ENCODE data around the gene AP1S3.

Gene AP1S3

DNA sequence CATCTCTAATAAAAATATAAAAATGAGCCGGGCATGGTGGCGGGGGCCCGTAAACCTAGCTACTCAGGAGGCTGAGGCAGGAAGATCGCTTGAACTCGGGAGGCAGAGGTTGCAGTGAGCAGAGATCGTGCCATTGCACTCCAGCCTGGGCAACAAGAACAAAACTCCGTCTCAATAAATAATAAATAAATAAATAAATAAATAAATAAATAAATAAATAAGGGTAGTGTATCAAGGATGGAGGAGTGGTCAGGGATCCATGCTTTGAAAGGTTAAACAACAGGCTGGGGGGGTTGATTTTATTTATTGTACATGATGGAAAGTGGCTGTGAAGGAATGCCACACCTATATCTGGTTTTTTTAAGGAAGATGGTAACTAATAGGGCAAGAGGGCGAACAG is 63.2 kb downstream of the AP1S3 start:
- POLR2A ChIA-PET = no interaction called here
- CTCF ChIA-PET = interaction anchor here (0.9 kb wide), 1 partner anchor 196 kb away, joined by 3 read pairs; no protein-coding TSS in a partner anchor
- no peak overlapping the region for H3K27ac ChIP-seq (ENCODE audit: extremely low read depth, low read depth, low read length)
- H3K9me3 ChIP-seq (ENCODE audit: control insufficient read depth, insufficient read depth, low read depth, low read length) = no peaks in the 10 kb centered on the region
- H3K4me3 ChIP-seq (ENCODE audit: low read depth, low read length) = no peak overlapping the region
- H3K36me3 ChIP-seq (ENCODE audit: control insufficient read depth in 2 of 2, insufficient read depth in 1 of 2, low read length in 2 of 2) = peaks cover 0 to 35% of the 10 kb centered on the region in 2 experiments; a peak in 2 of 3 replicates
- no peaks in the 10 kb centered on the region for H3K4me1 ChIP-seq (ENCODE audit: control insufficient read depth, insufficient read depth, low read length)
- TF ChIP-seq ZNF433 (tag by site-specific recombination; IDR thresholded peaks at IDR 0.05; ENCODE audit: low read depth) (peak; percentile 59; the same call in 1 of the 2 replicates), ZNF707 (tag by site-specific recombination; IDR thresholded peaks at IDR 0.05) (no peak), ZNF48 (tag by site-specific recombination; IDR thresholded peaks at IDR 0.05) (no peak), KLF8 (tag by site-specific recombination; IDR thresholded peaks at IDR 0.05) (no peak), ZNF561 (tag by site-specific recombination; IDR thresholded peaks at IDR 0.05; ENCODE audit: borderline replicate concordance) (no peak), ZNF2 (tag by site-specific recombination; IDR thresholded peaks at IDR 0.05) (no peak), ZNF140 (tag by site-specific recombination; IDR thresholded peaks at IDR 0.05) (peak; percentile 65), ZNF654 (tag by site-specific recombination; IDR thresholded peaks at IDR 0.05; ENCODE audit: low read depth) (peak; percentile 34), ZNF776 (tag by site-specific recombination; IDR thresholded peaks at IDR 0.05; ENCODE audit: borderline replicate concordance) (no peak), ZSCAN16 (tag by site-specific recombination; IDR thresholded peaks at IDR 0.05) (no peak), ZNF426 (tag by site-specific recombination; IDR thresholded peaks at IDR 0.05) (peak; percentile 75), GFI1B (tag by site-specific recombination; IDR thresholded peaks at IDR 0.05) (no peak), ZNF324 (tag by site-specific recombination; IDR thresholded peaks at IDR 0.05) (no peak), ZNF677 (tag by site-specific recombination; IDR thresholded peaks at IDR 0.05) (no peak), OVOL3 (tag by site-specific recombination; IDR thresholded peaks at IDR 0.05) (no peak), ZNF555 (tag by site-specific recombination; conservative IDR thresholded peaks at IDR 0.05) (peak; percentile 66), ZNF623 (tag by site-specific recombination; IDR thresholded peaks at IDR 0.05) (peak; percentile 59), ZNF394 (tag by site-specific recombination; IDR thresholded peaks at IDR 0.05; ENCODE audit: borderline replicate concordance) (peak; percentile 85; the same call in 1 of the 2 replicates), ZXDB (tag by site-specific recombination; IDR thresholded peaks at IDR 0.05) (peak; percentile 35; the same call in 1 of the 2 replicates)
- TF ChIP-seq, protein P1, sequence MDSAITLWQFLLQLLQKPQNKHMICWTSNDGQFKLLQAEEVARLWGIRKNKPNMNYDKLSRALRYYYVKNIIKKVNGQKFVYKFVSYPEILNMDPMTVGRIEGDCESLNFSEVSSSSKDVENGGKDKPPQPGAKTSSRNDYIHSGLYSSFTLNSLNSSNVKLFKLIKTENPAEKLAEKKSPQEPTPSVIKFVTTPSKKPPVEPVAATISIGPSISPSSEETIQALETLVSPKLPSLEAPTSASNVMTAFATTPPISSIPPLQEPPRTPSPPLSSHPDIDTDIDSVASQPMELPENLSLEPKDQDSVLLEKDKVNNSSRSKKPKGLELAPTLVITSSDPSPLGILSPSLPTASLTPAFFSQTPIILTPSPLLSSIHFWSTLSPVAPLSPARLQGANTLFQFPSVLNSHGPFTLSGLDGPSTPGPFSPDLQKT (IDR thresholded peaks at IDR 0.05; ENCODE audit: borderline replicate concordance, low read depth, low read length) = no peak
- TF ChIP-seq, protein P2, sequence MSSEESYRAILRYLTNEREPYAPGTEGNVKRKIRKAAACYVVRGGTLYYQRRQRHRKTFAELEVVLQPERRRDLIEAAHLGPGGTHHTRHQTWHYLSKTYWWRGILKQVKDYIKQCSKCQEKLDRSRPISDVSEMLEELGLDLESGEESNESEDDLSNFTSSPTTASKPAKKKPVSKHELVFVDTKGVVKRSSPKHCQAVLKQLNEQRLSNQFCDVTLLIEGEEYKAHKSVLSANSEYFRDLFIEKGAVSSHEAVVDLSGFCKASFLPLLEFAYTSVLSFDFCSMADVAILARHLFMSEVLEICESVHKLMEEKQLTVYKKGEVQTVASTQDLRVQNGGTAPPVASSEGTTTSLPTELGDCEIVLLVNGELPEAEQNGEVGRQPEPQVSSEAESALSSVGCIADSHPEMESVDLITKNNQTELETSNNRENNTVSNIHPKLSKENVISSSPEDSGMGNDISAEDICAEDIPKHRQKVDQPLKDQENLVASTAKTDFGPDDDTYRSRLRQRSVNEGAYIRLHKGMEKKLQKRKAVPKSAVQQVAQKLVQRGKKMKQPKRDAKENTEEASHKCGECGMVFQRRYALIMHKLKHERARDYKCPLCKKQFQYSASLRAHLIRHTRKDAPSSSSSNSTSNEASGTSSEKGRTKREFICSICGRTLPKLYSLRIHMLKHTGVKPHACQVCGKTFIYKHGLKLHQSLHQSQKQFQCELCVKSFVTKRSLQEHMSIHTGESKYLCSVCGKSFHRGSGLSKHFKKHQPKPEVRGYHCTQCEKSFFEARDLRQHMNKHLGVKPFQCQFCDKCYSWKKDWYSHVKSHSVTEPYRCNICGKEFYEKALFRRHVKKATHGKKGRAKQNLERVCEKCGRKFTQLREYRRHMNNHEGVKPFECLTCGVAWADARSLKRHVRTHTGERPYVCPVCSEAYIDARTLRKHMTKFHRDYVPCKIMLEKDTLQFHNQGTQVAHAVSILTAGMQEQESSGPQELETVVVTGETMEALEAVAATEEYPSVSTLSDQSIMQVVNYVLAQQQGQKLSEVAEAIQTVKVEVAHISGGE (tag by site-specific recombination; conservative IDR thresholded peaks at IDR 0.05; ENCODE audit: low read depth) = peak; percentile 59
- TF ChIP-seq, protein P3, sequence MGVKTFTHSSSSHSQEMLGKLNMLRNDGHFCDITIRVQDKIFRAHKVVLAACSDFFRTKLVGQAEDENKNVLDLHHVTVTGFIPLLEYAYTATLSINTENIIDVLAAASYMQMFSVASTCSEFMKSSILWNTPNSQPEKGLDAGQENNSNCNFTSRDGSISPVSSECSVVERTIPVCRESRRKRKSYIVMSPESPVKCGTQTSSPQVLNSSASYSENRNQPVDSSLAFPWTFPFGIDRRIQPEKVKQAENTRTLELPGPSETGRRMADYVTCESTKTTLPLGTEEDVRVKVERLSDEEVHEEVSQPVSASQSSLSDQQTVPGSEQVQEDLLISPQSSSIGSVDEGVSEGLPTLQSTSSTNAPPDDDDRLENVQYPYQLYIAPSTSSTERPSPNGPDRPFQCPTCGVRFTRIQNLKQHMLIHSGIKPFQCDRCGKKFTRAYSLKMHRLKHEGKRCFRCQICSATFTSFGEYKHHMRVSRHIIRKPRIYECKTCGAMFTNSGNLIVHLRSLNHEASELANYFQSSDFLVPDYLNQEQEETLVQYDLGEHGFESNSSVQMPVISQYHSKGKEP (tag by site-specific recombination; IDR thresholded peaks at IDR 0.05) = no peak
- TF ChIP-seq, protein P4, sequence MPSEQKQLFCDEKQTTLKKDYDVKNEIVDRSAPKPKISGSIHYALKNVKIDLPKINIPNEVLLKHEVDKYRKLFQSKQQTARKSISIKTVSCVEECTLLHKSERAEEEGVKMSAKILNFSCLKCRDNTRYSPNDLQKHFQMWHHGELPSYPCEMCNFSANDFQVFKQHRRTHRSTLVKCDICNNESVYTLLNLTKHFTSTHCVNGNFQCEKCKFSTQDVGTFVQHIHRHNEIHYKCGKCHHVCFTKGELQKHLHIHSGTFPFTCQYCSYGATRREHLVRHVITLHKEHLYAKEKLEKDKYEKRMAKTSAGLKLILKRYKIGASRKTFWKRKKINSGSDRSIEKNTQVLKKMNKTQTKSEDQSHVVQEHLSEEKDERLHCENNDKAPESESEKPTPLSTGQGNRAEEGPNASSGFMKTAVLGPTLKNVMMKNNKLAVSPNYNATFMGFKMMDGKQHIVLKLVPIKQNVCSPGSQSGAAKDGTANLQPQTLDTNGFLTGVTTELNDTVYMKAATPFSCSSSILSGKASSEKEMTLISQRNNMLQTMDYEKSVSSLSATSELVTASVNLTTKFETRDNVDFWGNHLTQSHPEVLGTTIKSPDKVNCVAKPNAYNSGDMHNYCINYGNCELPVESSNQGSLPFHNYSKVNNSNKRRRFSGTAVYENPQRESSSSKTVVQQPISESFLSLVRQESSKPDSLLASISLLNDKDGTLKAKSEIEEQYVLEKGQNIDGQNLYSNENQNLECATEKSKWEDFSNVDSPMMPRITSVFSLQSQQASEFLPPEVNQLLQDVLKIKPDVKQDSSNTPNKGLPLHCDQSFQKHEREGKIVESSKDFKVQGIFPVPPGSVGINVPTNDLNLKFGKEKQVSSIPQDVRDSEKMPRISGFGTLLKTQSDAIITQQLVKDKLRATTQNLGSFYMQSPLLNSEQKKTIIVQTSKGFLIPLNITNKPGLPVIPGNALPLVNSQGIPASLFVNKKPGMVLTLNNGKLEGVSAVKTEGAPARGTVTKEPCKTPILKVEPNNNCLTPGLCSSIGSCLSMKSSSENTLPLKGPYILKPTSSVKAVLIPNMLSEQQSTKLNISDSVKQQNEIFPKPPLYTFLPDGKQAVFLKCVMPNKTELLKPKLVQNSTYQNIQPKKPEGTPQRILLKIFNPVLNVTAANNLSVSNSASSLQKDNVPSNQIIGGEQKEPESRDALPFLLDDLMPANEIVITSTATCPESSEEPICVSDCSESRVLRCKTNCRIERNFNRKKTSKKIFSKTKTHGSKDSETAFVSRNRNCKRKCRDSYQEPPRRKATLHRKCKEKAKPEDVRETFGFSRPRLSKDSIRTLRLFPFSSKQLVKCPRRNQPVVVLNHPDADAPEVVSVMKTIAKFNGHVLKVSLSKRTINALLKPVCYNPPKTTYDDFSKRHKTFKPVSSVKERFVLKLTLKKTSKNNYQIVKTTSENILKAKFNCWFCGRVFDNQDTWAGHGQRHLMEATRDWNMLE (tag by site-specific recombination; conservative IDR thresholded peaks at IDR 0.05; ENCODE audit: low read depth) = peak; percentile 79
- TF ChIP-seq, protein P5, sequence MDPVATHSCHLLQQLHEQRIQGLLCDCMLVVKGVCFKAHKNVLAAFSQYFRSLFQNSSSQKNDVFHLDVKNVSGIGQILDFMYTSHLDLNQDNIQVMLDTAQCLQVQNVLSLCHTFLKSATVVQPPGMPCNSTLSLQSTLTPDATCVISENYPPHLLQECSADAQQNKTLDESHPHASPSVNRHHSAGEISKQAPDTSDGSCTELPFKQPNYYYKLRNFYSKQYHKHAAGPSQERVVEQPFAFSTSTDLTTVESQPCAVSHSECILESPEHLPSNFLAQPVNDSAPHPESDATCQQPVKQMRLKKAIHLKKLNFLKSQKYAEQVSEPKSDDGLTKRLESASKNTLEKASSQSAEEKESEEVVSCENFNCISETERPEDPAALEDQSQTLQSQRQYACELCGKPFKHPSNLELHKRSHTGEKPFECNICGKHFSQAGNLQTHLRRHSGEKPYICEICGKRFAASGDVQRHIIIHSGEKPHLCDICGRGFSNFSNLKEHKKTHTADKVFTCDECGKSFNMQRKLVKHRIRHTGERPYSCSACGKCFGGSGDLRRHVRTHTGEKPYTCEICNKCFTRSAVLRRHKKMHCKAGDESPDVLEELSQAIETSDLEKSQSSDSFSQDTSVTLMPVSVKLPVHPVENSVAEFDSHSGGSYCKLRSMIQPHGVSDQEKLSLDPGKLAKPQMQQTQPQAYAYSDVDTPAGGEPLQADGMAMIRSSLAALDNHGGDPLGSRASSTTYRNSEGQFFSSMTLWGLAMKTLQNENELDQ (tag by site-specific recombination; IDR thresholded peaks at IDR 0.05; ENCODE audit: low read depth) = no peak

All from HEK293 (cell line).